NCI-H82 treated with DMSO at 0.1 percent for 48 hours (cell line): ENCODE measurements around the gene GNRHR.

Source experiments
- DNase-seq: peaks from one replicate; lab custom pipeline; 2025; ENCODE audit not compliant: unreplicated experiment; lab: John Stamatoyannopoulos, UW

The GNRHR gene

DNA sequence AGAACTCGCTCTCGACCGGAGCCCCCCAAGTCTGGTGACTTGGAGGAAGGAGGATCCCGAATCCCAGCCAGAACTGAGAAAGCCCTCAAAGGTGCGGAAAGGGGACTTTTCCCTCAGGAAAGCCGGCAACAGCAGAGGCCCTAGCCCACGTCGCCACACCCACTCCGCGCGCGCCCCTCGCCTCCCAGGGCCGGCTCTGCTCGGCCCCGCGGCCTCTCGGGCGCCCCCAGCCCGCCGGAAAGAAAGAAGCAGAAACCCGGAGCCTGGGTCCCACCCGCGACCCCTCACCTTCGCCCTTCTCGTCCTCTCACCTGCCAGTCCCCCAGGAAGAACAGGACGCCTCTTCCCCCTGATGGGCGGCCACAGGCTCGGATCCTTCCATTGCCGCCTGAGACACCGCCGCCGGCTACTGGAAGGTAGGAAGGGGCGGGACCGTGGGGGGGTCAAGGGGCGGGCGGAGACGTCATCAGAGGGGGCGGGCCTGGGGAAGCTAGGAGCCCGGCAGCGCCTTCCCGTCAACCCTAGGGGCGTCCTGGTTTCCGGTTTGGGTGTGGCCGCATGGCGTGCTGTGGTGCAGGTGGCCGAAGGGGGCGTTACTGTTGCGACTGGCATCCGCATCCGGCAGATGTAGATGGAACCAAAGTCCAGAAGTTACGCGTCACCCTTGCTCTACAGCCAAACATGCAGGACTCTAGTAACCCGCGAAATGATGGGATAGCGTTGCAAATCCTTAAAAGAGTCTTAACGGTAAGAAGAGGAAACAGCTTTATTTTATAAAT, 53.3 kb downstream of the GNRHR start, which contains the start of gene UBA6:
Gene UBA6, minus strand, starts transcription at position 418 of the 779 bp plus-strand sequence. Its CDS starts 36 bp downstream, at position 382.
- DNase-seq, result peak; percentile 76

DNA sequence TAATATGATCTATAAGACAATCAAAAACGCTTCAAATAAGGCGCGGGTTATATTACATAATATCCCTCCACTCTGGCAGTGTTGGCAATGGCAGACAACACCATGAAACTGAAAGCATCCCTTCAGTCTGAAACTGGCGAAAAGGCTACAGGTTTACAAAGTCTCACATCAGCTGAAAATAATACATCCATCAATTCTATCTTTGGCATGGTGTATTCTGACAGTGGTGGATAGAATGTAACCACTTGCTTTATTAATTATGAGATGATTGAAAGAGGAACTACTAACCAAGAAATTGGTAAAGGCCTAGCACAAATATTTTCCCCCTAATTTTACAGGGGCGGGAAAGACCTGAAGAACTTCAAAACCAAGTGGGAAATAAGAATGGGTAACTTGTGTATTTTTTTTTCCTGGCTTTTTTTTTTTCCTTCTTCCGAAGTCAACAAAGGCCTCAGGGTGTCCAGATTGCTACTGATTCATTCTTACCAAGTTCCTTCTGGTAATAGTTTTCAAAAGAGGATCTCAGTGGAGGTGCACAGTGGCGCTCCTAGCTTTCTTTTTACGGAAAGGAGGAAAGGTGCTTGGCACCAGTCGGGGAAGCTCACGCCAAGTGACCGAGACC, 54.0 kb downstream of the GNRHR start:
- no peak for DNase-seq

DNA sequence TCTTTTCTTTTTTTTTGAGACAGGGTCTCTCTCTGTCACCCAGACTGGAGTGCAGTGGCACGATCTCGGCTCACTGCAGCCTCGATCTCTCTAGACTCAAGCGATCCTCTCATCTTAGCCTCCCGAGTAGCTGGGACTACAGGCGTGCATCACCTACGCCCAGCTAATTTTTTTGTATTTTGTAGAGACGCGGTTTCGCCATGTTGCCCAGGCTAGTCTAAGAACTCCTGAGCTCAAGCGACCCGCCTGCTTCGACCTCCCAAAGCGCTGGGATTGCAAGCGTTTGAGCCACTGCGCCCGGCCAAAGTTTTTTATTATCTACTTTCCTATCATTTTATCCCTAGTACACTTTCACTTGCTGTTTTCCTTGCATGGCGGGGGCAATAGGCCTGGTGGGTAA, 54.6 kb downstream of the GNRHR start:
- DNase-seq, result no peak

DNA sequence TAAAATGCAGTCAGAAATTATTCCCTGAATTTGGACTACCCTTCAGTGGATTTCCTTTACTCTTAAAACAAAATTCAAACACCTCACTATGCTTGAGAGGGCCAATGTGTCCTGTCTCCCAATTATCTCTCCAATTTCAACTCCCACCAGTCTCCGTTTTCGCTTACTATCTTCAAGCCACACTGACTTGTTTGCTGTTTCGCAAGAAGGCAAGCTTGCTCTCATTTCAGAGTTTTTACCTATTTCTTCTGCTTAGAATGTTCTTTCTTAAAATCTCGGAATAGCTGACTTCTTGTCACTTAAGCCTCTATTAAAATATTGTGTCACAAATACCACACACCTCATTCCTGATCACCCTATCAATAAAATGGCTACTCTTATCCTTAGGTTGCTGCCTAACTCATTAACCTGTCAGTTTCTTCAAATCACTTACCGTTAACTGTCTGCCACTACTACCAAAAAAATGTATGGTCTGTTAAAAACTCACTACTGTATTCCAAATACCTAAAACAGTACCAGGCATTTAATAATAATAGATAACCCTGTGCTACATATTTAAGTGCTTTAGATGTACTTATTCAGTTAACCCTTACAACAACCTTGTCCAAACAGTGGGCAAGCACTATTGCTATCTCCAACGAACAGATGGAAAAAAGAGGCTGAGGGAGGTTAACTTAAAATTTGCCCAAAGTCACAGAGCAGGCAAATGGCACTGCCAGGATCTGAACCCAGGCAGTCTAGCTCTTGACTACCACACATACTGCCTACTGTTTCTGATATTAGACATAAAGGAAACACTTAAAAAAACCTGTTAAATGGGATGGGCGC, 56.1 kb downstream of the GNRHR start:
- DNase-seq, result no peak

DNA sequence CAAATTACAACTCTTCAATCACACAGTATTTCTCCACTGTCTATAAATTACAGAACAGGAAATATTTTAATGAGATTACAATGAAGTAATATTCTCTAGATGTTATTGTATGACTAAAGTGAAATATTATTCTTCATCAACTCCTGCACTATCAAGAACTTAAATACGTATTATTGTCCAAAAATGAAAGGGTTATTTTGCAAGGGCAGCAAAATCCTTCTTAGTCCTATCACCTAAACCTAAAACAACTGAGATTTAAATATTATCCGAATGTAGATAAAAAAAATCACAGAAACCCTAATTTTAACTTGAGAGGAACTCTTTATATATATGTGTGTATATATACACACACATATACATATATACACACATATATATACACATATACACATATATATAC, 58.1 kb downstream of the GNRHR start:
- DNase-seq, result no peak

DNA sequence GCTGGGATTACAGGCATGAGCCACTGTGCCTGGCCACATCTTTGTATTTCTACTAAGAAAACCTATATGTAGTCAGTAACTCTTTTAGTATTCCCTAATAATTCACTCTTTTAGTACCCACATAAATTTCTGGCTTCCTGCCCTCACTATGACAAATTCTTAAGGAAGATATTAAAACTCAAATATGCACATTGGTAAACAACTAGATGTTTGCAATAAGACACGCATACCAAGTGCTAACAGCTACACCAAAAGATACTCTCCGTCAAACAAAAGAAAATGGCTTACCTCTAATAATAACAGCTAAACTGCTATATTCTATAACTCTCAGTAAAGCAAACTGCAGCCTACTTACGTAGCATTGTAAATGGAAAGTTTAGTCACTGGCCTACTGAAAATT, 59.5 kb downstream of the GNRHR start:
- no peak for DNase-seq

DNA sequence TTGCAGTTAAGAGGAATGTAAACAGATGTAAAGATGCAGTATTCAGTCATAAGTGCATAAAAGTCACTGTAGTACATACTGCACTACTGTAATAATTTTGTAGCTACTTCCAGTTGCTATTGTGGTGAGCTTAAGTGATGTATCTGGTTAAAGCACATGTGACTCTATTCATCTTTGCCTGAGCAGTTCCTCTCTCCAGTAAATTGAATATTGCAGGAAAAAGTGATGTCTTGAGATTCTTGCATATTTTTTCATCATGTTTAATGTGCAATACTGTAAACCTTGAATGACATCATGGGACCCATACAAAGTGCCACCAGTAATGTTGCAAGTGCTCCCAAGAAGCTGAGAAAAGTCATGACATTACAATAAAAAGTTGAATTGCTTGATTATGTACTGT, 62.9 kb downstream of the GNRHR start:
- DNase-seq, result no peak
